HL-60 (cell line): ENCODE measurements around the gene PRSS50.

Source experiments
- DNase-seq, 2 experiments: peaks; one replicate each; pipeline ENCODE4 v3.0.0-alpha.2; 2010 to 2020; ENCODE audit warnings: low read depth in 1 of 2, low spot score in 1 of 2
- H3K27ac ChIP-seq: fragments of 250-450 bp; sonication (Bioruptor Pico); replicated peaks from 2 replicates; pipeline ENCODE4 v1.5.1; 2020; ENCODE audit warnings: mild to moderate bottlenecking, moderate library complexity
- H3K27me3 ChIP-seq: fragments of 250-450 bp; sonication (Bioruptor Pico); 2 replicates; pipeline ENCODE4 v1.5.1; 2021; ENCODE audit warnings: mild to moderate bottlenecking, moderate library complexity; ENCODE audit not compliant: insufficient read depth, poor library complexity, severe bottlenecking
- H3K4me3 ChIP-seq: replicated peaks from 2 replicates; pipeline ENCODE4 v1.5.1; 2011; ENCODE audit warnings: mild to moderate bottlenecking, control low read depth, low read length; ENCODE audit not compliant: insufficient read depth
- CTCF ChIP-seq: IDR thresholded peaks from one replicate; pipeline ENCODE4 v1.5.1; 2011; ENCODE audit warnings: low read length, control low read depth, inconsistent platforms; ENCODE audit not compliant: insufficient read depth
- GABPA ChIP-seq: IDR thresholded peaks from 2 replicates; pipeline ENCODE4 v1.6.1; 2012; ENCODE audit warnings: low read depth
- POLR2AphosphoS5 ChIP-seq: IDR thresholded peaks from 2 replicates; pipeline ENCODE4 v1.6.1; 2012; ENCODE audit warnings: low read depth
- REST ChIP-seq: IDR thresholded peaks from 2 replicates; pipeline ENCODE4 v1.6.1; 2012; ENCODE audit warnings: low read depth; ENCODE audit not compliant: insufficient replicate concordance
- SPI1 ChIP-seq: IDR thresholded peaks from 2 replicates; pipeline ENCODE4 v1.6.1; 2012; ENCODE audit warnings: low read depth, mild to moderate bottlenecking, borderline replicate concordance

The PRSS50 gene

GRCh38 chr3:46750555-46751038, 32.9 kb upstream of the PRSS50 start:
- H3K27ac ChIP-seq, result no peak overlapping the region
- peaks cover 2% of the 10 kb centered on the region for H3K27me3 ChIP-seq
- H3K4me3 ChIP-seq, result no peak overlapping the region
- no peak for TF ChIP-seq CTCF
- no peak for TF ChIP-seq GABPA
- no peak for TF ChIP-seq REST
- DNase-seq, result no peak

- Histone ChIP-seq H3K27me3 (peaks cover 2% of the 10 kb centered on the region), H3K4me3 (no peak overlapping the region), H3K27ac (no peak overlapping the region)
- no peak for DNase-seq
- TF ChIP-seq REST (no peak), SPI1 (peak; percentile 92)
Observed at GRCh38 chr3:46749129-46749528, 31.5 kb upstream of the PRSS50 start.

DNA sequence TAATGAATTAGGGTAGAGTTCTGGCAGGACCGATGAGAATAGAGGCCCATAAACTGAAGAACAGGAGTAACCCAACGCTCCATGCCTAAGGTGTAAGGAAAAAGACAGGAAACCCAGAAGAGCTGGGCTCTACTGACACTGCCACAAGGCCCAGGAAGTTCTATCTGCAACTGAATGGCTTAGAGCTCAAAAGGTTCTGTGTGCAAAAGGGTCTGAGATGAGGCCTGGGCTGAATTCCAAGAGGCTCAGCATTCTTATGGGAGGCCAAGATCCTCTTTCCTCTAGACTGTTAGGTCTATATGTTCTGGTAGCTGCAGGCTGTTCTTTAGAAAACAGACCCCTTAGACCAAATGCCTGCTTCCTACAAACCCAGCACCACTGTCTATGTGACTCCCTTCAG, 30.5 kb upstream of the PRSS50 start:
- no peak for DNase-seq
- TF ChIP-seq GABPA, result no peak
- no peak for TF ChIP-seq SPI1
- TF ChIP-seq REST, result no peak
- no peak for TF ChIP-seq POLR2AphosphoS5
- TF ChIP-seq CTCF, result no peak
- H3K4me3 ChIP-seq, result no peak overlapping the region
- H3K27ac ChIP-seq, result no peak overlapping the region
- peaks cover 2% of the 10 kb centered on the region for H3K27me3 ChIP-seq

GRCh38 chr3:46746711-46747110, 29.0 kb upstream of the PRSS50 start:
- Histone ChIP-seq H3K4me3 (no peak overlapping the region), H3K27me3 (peaks cover 2% of the 10 kb centered on the region), H3K27ac (no peak overlapping the region)
- no peak for TF ChIP-seq REST
- no peak for TF ChIP-seq SPI1
- TF ChIP-seq GABPA, result no peak
- no peak for TF ChIP-seq POLR2AphosphoS5
- TF ChIP-seq CTCF, result no peak
- no peak for DNase-seq
